ENCODE data around the gene CENPT.

- TF ChIP-seq CTCF (IDR thresholded peaks at IDR 0.05; ENCODE audit: insufficient read depth, low read length) (no peak), SPI1 (IDR thresholded peaks at IDR 0.05; ENCODE audit: borderline replicate concordance, low read depth) (no peak), POLR2AphosphoS5 (IDR thresholded peaks at IDR 0.05; ENCODE audit: low read depth) (no peak), REST (IDR thresholded peaks at IDR 0.05; ENCODE audit: insufficient replicate concordance, low read depth) (no peak)
Observed at GRCh38 chr16:67801883-67802282, 45.6 kb downstream of the CENPT start.

Data from HL-60 (cell line).